H9 (cell line): ENCODE results near the gene CDK5. TPM values are rescaled to one million over a fixed set of nuclear protein-coding genes. Genes with fewer than 3 reads are reported as not detected.

Source experiments
- DNase-seq: peaks from one replicate; pipeline ENCODE4 v3.0.0-alpha.2; 2017
- H2AFZ ChIP-seq: one replicate; pipeline ENCODE4 v1.6.1; 2013; ENCODE audit warnings: mild to moderate bottlenecking, low read length, control low read depth, moderate library complexity
- H2AK5ac ChIP-seq: 2 replicates; pipeline ENCODE4 v1.6.1; 2013; ENCODE audit warnings: low read length, control low read depth, mixed read lengths; ENCODE audit not compliant: insufficient read length
- H2BK120ac ChIP-seq: one replicate; pipeline ENCODE4 v1.6.1; 2013; ENCODE audit warnings: low read depth, mild to moderate bottlenecking, low read length, control low read depth, inconsistent platforms; ENCODE audit not compliant: poor library complexity, severe bottlenecking
- H2BK12ac ChIP-seq: 2 replicates; pipeline ENCODE4 v1.6.1; 2013; ENCODE audit warnings: low read length, control low read depth, mixed read lengths, low read depth; ENCODE audit not compliant: insufficient read length
- H2BK15ac ChIP-seq: 2 replicates; pipeline ENCODE4 v1.6.1; 2013; ENCODE audit warnings: low read depth, low read length, control low read depth
- H2BK20ac ChIP-seq: one replicate; pipeline ENCODE4 v1.6.1; 2013; ENCODE audit warnings: low read depth, mild to moderate bottlenecking, low read length, control low read depth, inconsistent platforms; ENCODE audit not compliant: poor library complexity, severe bottlenecking
- H2BK5ac ChIP-seq: 2 replicates; pipeline ENCODE4 v1.6.1; 2013; ENCODE audit warnings: low read length, control low read depth, mixed read lengths; ENCODE audit not compliant: insufficient read length
- H3K14ac ChIP-seq: 2 replicates; pipeline ENCODE4 v1.6.1; 2013; ENCODE audit warnings: low read length, control low read depth; ENCODE audit not compliant: insufficient read depth
- H3K18ac ChIP-seq: 2 replicates; pipeline ENCODE4 v1.6.1; 2013; ENCODE audit warnings: low read depth, mild to moderate bottlenecking, mixed read lengths, low read length, control low read depth; ENCODE audit not compliant: insufficient read length
- H3K23ac ChIP-seq: 2 replicates; pipeline ENCODE4 v1.6.1; 2013; ENCODE audit warnings: low read length, control low read depth, mixed read lengths, low read depth; ENCODE audit not compliant: insufficient read length
- H3K23me2 ChIP-seq: 2 replicates; pipeline ENCODE4 v1.6.1; 2013; ENCODE audit warnings: low read depth, mild to moderate bottlenecking, mixed read lengths, low read length, control low read depth; ENCODE audit not compliant: insufficient read length, poor library complexity, severe bottlenecking
- H3K27ac ChIP-seq: 2 replicates; pipeline ENCODE4 v1.5.1; 2013; ENCODE audit warnings: low read length, control low read depth, mixed read lengths, low read depth; ENCODE audit not compliant: insufficient read length
- H3K27me3 ChIP-seq: 2 replicates; pipeline ENCODE4 v1.6.1; 2013; ENCODE audit warnings: low read length, control low read depth, inconsistent platforms; ENCODE audit not compliant: insufficient read depth
- H3K4ac ChIP-seq: 2 replicates; pipeline ENCODE4 v1.6.1; 2013; ENCODE audit warnings: low read depth, mild to moderate bottlenecking, control low read depth, inconsistent platforms, low read length, moderate library complexity
- H3K4me1 ChIP-seq: 2 replicates; pipeline ENCODE4 v1.6.1; 2013; ENCODE audit warnings: low read length, control low read depth, inconsistent platforms; ENCODE audit not compliant: insufficient read depth
- H3K4me2 ChIP-seq: 2 replicates; pipeline ENCODE4 v1.6.1; 2013; ENCODE audit warnings: low read length, control low read depth, mixed read lengths; ENCODE audit not compliant: insufficient read length, insufficient read depth
- H3K56ac ChIP-seq: 2 replicates; pipeline ENCODE4 v1.6.1; 2013; ENCODE audit warnings: low read depth, mild to moderate bottlenecking, mixed read lengths, low read length, control low read depth; ENCODE audit not compliant: insufficient read length
- H3K79me1 ChIP-seq: 2 replicates; pipeline ENCODE4 v1.6.1; 2013; ENCODE audit warnings: low read depth, mild to moderate bottlenecking, moderate library complexity, low read length, control low read depth, inconsistent platforms; ENCODE audit not compliant: insufficient read depth, poor library complexity, severe bottlenecking
- H3K79me2 ChIP-seq: 2 replicates; pipeline ENCODE4 v1.6.1; 2013; ENCODE audit warnings: low read length, control low read depth, inconsistent platforms; ENCODE audit not compliant: insufficient read depth
- H3K9ac ChIP-seq: 2 replicates; pipeline ENCODE4 v1.6.1; 2013; ENCODE audit warnings: low read length, control low read depth, mixed read lengths; ENCODE audit not compliant: insufficient read length; ENCODE audit errors: extremely low read depth
- H3K9me3 ChIP-seq: one replicate; pipeline ENCODE4 v1.6.1; 2013; ENCODE audit warnings: low read depth, low read length, inconsistent platforms; ENCODE audit not compliant: control insufficient read depth
- H3T11ph ChIP-seq: one replicate; pipeline ENCODE4 v1.6.1; 2013; ENCODE audit warnings: mild to moderate bottlenecking, low read length, control low read depth, inconsistent platforms
- H4K20me1 ChIP-seq: one replicate; pipeline ENCODE4 v1.6.1; 2013; ENCODE audit not compliant: control insufficient read depth, insufficient read length, insufficient read depth
- H4K5ac ChIP-seq: 2 replicates; pipeline ENCODE4 v1.6.1; 2013; ENCODE audit warnings: low read depth, mild to moderate bottlenecking, mixed read lengths, low read length, control low read depth; ENCODE audit not compliant: insufficient read length
- H4K8ac ChIP-seq: replicated peaks from 2 replicates; pipeline ENCODE4 v1.6.1; 2013; ENCODE audit warnings: low read length, control low read depth, mixed read lengths, low read depth; ENCODE audit not compliant: insufficient read length
- H4K91ac ChIP-seq: 2 replicates; pipeline ENCODE4 v1.6.1; 2013; ENCODE audit warnings: low read depth, mild to moderate bottlenecking, moderate library complexity, mixed read lengths, low read length, control low read depth; ENCODE audit not compliant: insufficient read length
- H3K27ac Mint-ChIP-seq, 3 experiments: 2 replicates in 2 of 3; 3 replicates in 1 of 3; pipeline ENCODE4 v1.8.0; 2020 to 2021; ENCODE audit warnings: mixed read lengths in 3 of 3, mild to moderate bottlenecking in 1 of 3, moderate library complexity in 1 of 3
- H3K27me3 Mint-ChIP-seq: 2 replicates; pipeline ENCODE4 v1.8.0; 2021; ENCODE audit warnings: low read depth, mild to moderate bottlenecking, moderate library complexity, mixed read lengths
- H3K36me3 Mint-ChIP-seq, 3 experiments: 2 replicates in 2 of 3; 3 replicates in 1 of 3; pipeline ENCODE4 v1.8.0; 2020 to 2021; ENCODE audit warnings: low read depth in 3 of 3, mixed read lengths in 3 of 3; ENCODE audit not compliant: insufficient read depth in 1 of 3
- H3K4me1 Mint-ChIP-seq, 2 experiments: 2 replicates each; pipeline ENCODE4 v1.8.0; 2020; ENCODE audit warnings: mixed read lengths in 2 of 2
- H3K4me3 Mint-ChIP-seq, 2 experiments: 2 replicates in 1 of 2; 3 replicates in 1 of 2; pipeline ENCODE4 v1.8.0; 2020 to 2021; ENCODE audit warnings: mild to moderate bottlenecking in 2 of 2, mixed read lengths in 2 of 2, moderate library complexity in 1 of 2
- H3K9me3 Mint-ChIP-seq, 2 experiments: 2 replicates in 1 of 2; 3 replicates in 1 of 2; pipeline ENCODE4 v1.8.0; 2020; ENCODE audit warnings: mild to moderate bottlenecking in 2 of 2, mixed read lengths in 2 of 2, moderate library complexity in 1 of 2
- CTCF ChIP-seq: fragments of 200-600 bp; sonication (generic); conservative IDR thresholded peaks from 3 replicates; pipeline ENCODE4 v1.8.0; 2021; ENCODE audit warnings: antibody characterized with exemption, mild to moderate bottlenecking
- WGBS: extraction: QIAGEN DNeasy Blood & Tissue Kit; methylation state at CpG from one replicate; pipeline ENCODE4 v1.1.7; 2013; ENCODE audit warnings: missing lambda C conversion rate, low lambda C conversion rate, mixed read lengths; ENCODE audit not compliant: insufficient read length; ENCODE audit errors: extremely low coverage; 5-methylcytosine and 5-hydroxymethylcytosine counted together
- total RNA-seq: library from RNA; stranded (reverse); gene quantifications from 2 replicates; pipeline ENCODE4 v1.2.1, GENCODE V29; 2021

The CDK5 gene
- total RNA-seq, 1 experiment from 2014 or later, result 19.9 TPM

GRCh38 chr7:151095828-151096475 is 38.3 kb upstream of the CDK5 start:
- H2BK20ac ChIP-seq, result no peak overlapping the region
- no peak overlapping the region for H4K5ac ChIP-seq
- no peak overlapping the region for H3K18ac ChIP-seq
- no peak overlapping the region for H2AFZ ChIP-seq
- no peak overlapping the region for H2BK12ac ChIP-seq
- peaks cover 29% of the 10 kb centered on the region for H3K79me2 ChIP-seq
- TF ChIP-seq CTCF, result no peak
- H4K20me1 ChIP-seq, result no peaks in the 10 kb centered on the region
- Mint-ChIP-seq H3K4me1 (peaks cover 16 to 24% of the 10 kb centered on the region in 2 experiments), H3K4me3 (no peak overlapping the region), H3K36me3 (peaks cover 0 to 25% (median 8%) of the 10 kb centered on the region in 3 experiments; a peak in 5 of 7 replicates), H3K9me3 (no peaks in the 10 kb centered on the region), H3K27me3 (no peaks in the 10 kb centered on the region), H3K27ac (peak overlapping the region in 1 of 3 experiments; percentile 53; a peak in 1 of 7 replicates)
- no peak overlapping the region for H2BK120ac ChIP-seq
- H3K23me2 ChIP-seq, result no peaks in the 10 kb centered on the region
- H3K9me3 ChIP-seq, result no peaks in the 10 kb centered on the region
- H4K8ac ChIP-seq, result no peak overlapping the region
- no peak overlapping the region for H3K9ac ChIP-seq
- no peak overlapping the region for H3K4ac ChIP-seq
- WGBS, result no CpG with 5 or more reads among the region's 17 CpGs
- H3T11ph ChIP-seq, result no peak overlapping the region
- H3K56ac ChIP-seq, result no peak overlapping the region
- H4K91ac ChIP-seq, result no peak overlapping the region
- H3K79me1 ChIP-seq, result peaks cover 7% of the 10 kb centered on the region
- no peak overlapping the region for H3K27ac ChIP-seq
- no peak overlapping the region for H2AK5ac ChIP-seq
- no peaks in the 10 kb centered on the region; the same call in 1 of the 2 replicates for H3K4me1 ChIP-seq
- H3K23ac ChIP-seq, result no peak overlapping the region
- DNase-seq, result no peak
- no peaks in the 10 kb centered on the region for H3K27me3 ChIP-seq
- no peak overlapping the region for H2BK15ac ChIP-seq
- no peak overlapping the region for H2BK5ac ChIP-seq
- no peak overlapping the region for H3K4me2 ChIP-seq
- H3K14ac ChIP-seq, result no peak overlapping the region
